NCI-H1436 treated with DMSO at 0.1 percent for 48 hours (cell line): ENCODE measurements around the gene SLC9C1.

Experiments used
- DNase-seq: peaks from one replicate; lab custom pipeline; 2025; lab: John Stamatoyannopoulos, UW

SLC9C1 gene

GRCh38 chr3:112306825-112307224 is 12.8 kb upstream of the SLC9C1 start:
- no peak for DNase-seq

GRCh38 chr3:112304611-112305010 is 10.6 kb upstream of the SLC9C1 start:
- no peak for DNase-seq

- no peak for DNase-seq
Observed at GRCh38 chr3:112303764-112304325, 9.8 kb upstream of the SLC9C1 start.

GRCh38 chr3:112302881-112303763 is 9.1 kb upstream of the SLC9C1 start:
- no peak for DNase-seq

- DNase-seq: no peak
Observed at GRCh38 chr3:112302150-112302830, 8.3 kb upstream of the SLC9C1 start.

GRCh38 chr3:112298781-112299180 is 4.8 kb upstream of the SLC9C1 start:
- no peak for DNase-seq

GRCh38 chr3:112297714-112298113 is 3.7 kb upstream of the SLC9C1 start:
- DNase-seq: no peak

- DNase-seq: no peak
Observed at GRCh38 chr3:112289011-112289410, 5.0 kb downstream of the SLC9C1 start.

GRCh38 chr3:112280266-112280665 is 13.8 kb downstream of the SLC9C1 start:
- no peak for DNase-seq

- DNase-seq: no peak
Observed at GRCh38 chr3:112273536-112273935, 20.5 kb downstream of the SLC9C1 start.

GRCh38 chr3:112261742-112262141 is 32.3 kb downstream of the SLC9C1 start:
- no peak for DNase-seq

GRCh38 chr3:112260563-112260962 is 33.5 kb downstream of the SLC9C1 start:
- DNase-seq: no peak

- no peak for DNase-seq
Observed at GRCh38 chr3:112253301-112253971, 40.6 kb downstream of the SLC9C1 start.

GRCh38 chr3:112247900-112248299 is 46.1 kb downstream of the SLC9C1 start:
- DNase-seq: no peak

GRCh38 chr3:112247350-112247749 is 46.7 kb downstream of the SLC9C1 start:
- DNase-seq: no peak

- DNase-seq: no peak
Observed at GRCh38 chr3:112233083-112233482, 60.9 kb downstream of the SLC9C1 start.

GRCh38 chr3:112231727-112232126 is 62.3 kb downstream of the SLC9C1 start:
- DNase-seq: no peak

- DNase-seq: no peak
Observed at GRCh38 chr3:112230033-112230432, 64.0 kb downstream of the SLC9C1 start.

- DNase-seq: no peak
Observed at GRCh38 chr3:112228786-112229185, 65.2 kb downstream of the SLC9C1 start.

- no peak for DNase-seq
Observed at GRCh38 chr3:112200317-112200666, 93.7 kb downstream of the SLC9C1 start.

- DNase-seq: no peak
Observed at GRCh38 chr3:112199622-112200316, 94.2 kb downstream of the SLC9C1 start.

GRCh38 chr3:112197131-112197530 is 96.9 kb downstream of the SLC9C1 start:
- DNase-seq: no peak
